Measurements from ENCODE around the gene IQSEC1. TPM values are rescaled to one million over a fixed set of nuclear protein-coding genes. Genes with fewer than 3 reads are reported as not detected.

IQSEC1 gene
- total and polyA plus RNA-seq, 9 of the 15 experiments (the other 6 are each of a cell fraction or from before 2014, with no cell fraction given) = 0.56 to 39.0 (median 6.8) TPM

DNA sequence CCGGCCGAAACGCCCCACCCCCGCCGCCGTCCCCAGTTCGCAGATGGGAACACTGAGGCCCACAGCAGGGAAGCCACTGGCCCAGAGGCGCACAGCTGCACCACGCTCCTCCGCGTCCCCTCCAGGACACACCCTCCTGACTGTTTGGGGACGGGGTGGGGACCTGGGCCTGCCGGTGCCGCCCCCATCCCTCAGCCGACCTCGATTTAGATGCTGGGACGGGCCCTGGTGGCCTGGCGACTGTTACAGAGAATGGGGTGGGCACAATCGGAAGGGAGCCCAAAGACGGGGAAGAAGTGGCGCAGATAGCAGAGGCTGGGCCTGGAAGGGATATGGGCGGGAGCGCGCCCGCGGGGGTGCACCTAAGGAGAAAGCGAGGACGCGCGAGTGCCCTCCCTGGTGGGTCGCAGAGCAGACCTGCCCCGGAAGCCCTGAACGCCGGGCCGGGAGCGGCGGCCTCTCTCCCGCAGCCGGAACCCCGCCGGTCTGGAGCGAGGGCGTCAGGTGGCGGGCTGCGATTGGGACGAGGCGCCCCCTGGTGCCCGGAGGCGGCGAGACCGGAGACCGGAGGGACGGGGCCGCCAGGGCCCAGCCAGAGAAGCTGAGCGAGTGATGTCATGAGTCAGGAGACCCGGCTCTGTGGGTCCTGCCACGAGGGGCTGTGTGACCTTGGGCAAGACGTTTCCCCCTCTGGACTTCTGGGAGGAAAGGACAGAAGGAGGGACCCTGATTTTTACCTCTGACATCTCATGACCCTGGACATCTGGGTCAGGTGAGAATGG lies 78.4 kb downstream of the IQSEC1 start (continued):
- TF ChIP-seq, protein P1, sequence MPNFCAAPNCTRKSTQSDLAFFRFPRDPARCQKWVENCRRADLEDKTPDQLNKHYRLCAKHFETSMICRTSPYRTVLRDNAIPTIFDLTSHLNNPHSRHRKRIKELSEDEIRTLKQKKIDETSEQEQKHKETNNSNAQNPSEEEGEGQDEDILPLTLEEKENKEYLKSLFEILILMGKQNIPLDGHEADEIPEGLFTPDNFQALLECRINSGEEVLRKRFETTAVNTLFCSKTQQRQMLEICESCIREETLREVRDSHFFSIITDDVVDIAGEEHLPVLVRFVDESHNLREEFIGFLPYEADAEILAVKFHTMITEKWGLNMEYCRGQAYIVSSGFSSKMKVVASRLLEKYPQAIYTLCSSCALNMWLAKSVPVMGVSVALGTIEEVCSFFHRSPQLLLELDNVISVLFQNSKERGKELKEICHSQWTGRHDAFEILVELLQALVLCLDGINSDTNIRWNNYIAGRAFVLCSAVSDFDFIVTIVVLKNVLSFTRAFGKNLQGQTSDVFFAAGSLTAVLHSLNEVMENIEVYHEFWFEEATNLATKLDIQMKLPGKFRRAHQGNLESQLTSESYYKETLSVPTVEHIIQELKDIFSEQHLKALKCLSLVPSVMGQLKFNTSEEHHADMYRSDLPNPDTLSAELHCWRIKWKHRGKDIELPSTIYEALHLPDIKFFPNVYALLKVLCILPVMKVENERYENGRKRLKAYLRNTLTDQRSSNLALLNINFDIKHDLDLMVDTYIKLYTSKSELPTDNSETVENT (CRISPR knock-in tag; IDR thresholded peaks at IDR 0.05) = peak; percentile 85; the same call in 1 of the 2 replicates
- no peak for TF ChIP-seq STAT5B (CRISPR knock-in tag; IDR thresholded peaks at IDR 0.05)
- TF ChIP-seq, protein P2, sequence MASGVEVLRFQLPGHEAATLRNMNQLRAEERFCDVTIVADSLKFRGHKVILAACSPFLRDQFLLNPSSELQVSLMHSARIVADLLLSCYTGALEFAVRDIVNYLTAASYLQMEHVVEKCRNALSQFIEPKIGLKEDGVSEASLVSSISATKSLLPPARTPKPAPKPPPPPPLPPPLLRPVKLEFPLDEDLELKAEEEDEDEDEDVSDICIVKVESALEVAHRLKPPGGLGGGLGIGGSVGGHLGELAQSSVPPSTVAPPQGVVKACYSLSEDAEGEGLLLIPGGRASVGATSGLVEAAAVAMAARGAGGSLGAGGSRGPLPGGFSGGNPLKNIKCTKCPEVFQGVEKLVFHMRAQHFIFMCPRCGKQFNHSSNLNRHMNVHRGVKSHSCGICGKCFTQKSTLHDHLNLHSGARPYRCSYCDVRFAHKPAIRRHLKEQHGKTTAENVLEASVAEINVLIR (CRISPR knock-in tag; IDR thresholded peaks at IDR 0.05) = peak; percentile 62; the same call in 1 of the 2 replicates
- TF ChIP-seq OTX1 (CRISPR knock-in tag; IDR thresholded peaks at IDR 0.05) = no peak
- no peak for TF ChIP-seq ATF1 (CRISPR knock-in tag; IDR thresholded peaks at IDR 0.05)
- TF ChIP-seq ATF1 (tag; IDR thresholded peaks at IDR 0.05) = peak; percentile 76
- TF ChIP-seq CTBP1 (IDR thresholded peaks at IDR 0.05; ENCODE audit: borderline replicate concordance) = peak; percentile 97; the same call in 1 of the 2 replicates
- no peak for TF ChIP-seq HBP1 (CRISPR knock-in tag; IDR thresholded peaks at IDR 0.05)
- peak; percentile 77 for TF ChIP-seq USF1 (CRISPR knock-in tag; IDR thresholded peaks at IDR 0.05)
- TF ChIP-seq FOSL1 (tag; conservative IDR thresholded peaks at IDR 0.05) = peak; percentile 61
- peak; percentile 93 for TF ChIP-seq CXXC5 (CRISPR knock-in tag; IDR thresholded peaks at IDR 0.05)
- TF ChIP-seq MAFF (IDR thresholded peaks at IDR 0.05; ENCODE audit: low read length) = no peak
- TF ChIP-seq, protein P3, sequence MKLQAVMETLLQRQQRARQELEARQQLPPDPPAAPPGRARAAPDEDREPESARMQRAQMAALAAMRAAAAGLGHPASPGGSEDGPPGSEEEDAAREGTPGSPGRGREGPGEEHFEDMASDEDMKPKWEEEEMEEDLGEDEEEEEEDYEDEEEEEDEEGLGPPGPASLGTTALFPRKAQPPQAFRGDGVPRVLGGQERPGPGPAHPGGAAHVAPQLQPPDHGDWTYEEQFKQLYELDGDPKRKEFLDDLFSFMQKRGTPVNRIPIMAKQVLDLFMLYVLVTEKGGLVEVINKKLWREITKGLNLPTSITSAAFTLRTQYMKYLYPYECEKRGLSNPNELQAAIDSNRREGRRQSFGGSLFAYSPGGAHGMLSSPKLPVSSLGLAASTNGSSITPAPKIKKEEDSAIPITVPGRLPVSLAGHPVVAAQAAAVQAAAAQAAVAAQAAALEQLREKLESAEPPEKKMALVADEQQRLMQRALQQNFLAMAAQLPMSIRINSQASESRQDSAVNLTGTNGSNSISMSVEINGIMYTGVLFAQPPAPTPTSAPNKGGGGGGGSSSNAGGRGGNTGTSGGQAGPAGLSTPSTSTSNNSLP (IDR thresholded peaks at IDR 0.05; ENCODE audit: borderline replicate concordance, low read depth, low read length) = no peak
- TF ChIP-seq, protein P4, sequence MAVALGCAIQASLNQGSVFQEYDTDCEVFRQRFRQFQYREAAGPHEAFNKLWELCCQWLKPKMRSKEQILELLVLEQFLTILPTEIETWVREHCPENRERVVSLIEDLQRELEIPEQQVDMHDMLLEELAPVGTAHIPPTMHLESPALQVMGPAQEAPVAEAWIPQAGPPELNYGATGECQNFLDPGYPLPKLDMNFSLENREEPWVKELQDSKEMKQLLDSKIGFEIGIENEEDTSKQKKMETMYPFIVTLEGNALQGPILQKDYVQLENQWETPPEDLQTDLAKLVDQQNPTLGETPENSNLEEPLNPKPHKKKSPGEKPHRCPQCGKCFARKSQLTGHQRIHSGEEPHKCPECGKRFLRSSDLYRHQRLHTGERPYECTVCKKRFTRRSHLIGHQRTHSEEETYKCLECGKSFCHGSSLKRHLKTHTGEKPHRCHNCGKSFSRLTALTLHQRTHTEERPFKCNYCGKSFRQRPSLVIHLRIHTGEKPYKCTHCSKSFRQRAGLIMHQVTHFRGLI (CRISPR knock-in tag; IDR thresholded peaks at IDR 0.05) = 0 out of 2 replicates have a peak, but pooled peaks have one; percentile 42
- TF ChIP-seq CCNT2 (IDR thresholded peaks at IDR 0.05; ENCODE audit: borderline replicate concordance, extremely low read depth, insufficient read length, low read depth, low read length) = peak; percentile 96
- no peak for TF ChIP-seq ZNF41 (CRISPR knock-in tag; conservative IDR thresholded peaks at IDR 0.05)
- TF ChIP-seq ZBTB1 (CRISPR knock-in tag; IDR thresholded peaks at IDR 0.05; ENCODE audit: borderline replicate concordance, low read depth) = no peak
- TF ChIP-seq PML (IDR thresholded peaks at IDR 0.05; ENCODE audit: low read length) = no peak; the same call in 1 of the 2 replicates
